Right cardiac atrium (tissue), 5 donors: ENCODE results near the gene DMRT3. TPM values are rescaled to one million over a fixed set of nuclear protein-coding genes. Genes with fewer than 3 reads are reported as not detected.
"Not testable (repeated sequence)": the region's sequence is repeated elsewhere in the genome, so short reads cannot be mapped to it uniquely, and the experiment has no call there.

Experiments used
- ATAC-seq, 2 donors: fragments of 200-7000 bp; cut with Tn5 transposase; one replicate each; pipeline versions ENCODE4 v1.8.0 to v1.9.1; 2020; ENCODE audit warnings: moderate library complexity in 2 of 2, mild to moderate bottlenecking in 1 of 2
- DNase-seq, 3 donors: peaks; one replicate each; pipeline ENCODE4 v3.0.0-alpha.2; 2020
- H3K27ac ChIP-seq: one replicate; pipeline ENCODE4 v1.5.1; 2013; ENCODE audit warnings: mild to moderate bottlenecking, low read length, control low read depth, moderate library complexity
- H3K27me3 ChIP-seq: one replicate; pipeline ENCODE4 v1.6.1; 2013; ENCODE audit not compliant: control insufficient read depth, insufficient read depth
- H3K4me1 ChIP-seq: one replicate; pipeline ENCODE4 v1.6.1; 2013; ENCODE audit warnings: low read length; ENCODE audit not compliant: control insufficient read depth, insufficient read depth
- H3K4me3 ChIP-seq: one replicate; pipeline ENCODE4 v1.5.1; 2013; ENCODE audit warnings: low read length, control low read depth
- H3K9me3 ChIP-seq: one replicate; pipeline ENCODE4 v1.6.1; 2013; ENCODE audit warnings: low read length; ENCODE audit not compliant: control insufficient read depth
- WGBS: extraction: QIAGEN DNeasy Blood & Tissue Kit; methylation state at CpG from one replicate; pipeline ENCODE4 v1.1.7; 2013; 5-methylcytosine and 5-hydroxymethylcytosine counted together
- intact Hi-C, 4 donors: fragments of 100-400 bp; cut with DNase I; formaldehyde crosslinking; loops; one replicate each; pipeline versions ENCODE4 v1.11.0 to v1.14.0; 2022 to 2023
- polyA plus RNA-seq: library from polyadenylated mRNA; stranded (reverse); fragments of 200-250 nt; gene quantifications from one replicate; pipeline ENCODE4 v1.2.3, GENCODE V29; 2013
- total RNA-seq, 4 donors: library from RNA; stranded (reverse); fragmentation: NEBNext Ultra II Directional; extraction: Animal tissue kit (Norgen Biotek cat#: 25700); gene quantifications; one replicate each; pipeline ENCODE4 v1.2.1, GENCODE V29; 2021
- donor health status: healthy with polysubstance abuse.
- donor health status: DM: no; HTN: yes; CAD: no.
- donor health status: DM: no; HTN: no; CAD: no.
- donor health status: DM: no; HTN: yes; CAD: no; lungs with severe emphysema.
- donor health status: DM: yes; HTN: yes; CAD: no.

DMRT3 gene
- total and polyA plus RNA-seq, 5 donors = not detected

DNA sequence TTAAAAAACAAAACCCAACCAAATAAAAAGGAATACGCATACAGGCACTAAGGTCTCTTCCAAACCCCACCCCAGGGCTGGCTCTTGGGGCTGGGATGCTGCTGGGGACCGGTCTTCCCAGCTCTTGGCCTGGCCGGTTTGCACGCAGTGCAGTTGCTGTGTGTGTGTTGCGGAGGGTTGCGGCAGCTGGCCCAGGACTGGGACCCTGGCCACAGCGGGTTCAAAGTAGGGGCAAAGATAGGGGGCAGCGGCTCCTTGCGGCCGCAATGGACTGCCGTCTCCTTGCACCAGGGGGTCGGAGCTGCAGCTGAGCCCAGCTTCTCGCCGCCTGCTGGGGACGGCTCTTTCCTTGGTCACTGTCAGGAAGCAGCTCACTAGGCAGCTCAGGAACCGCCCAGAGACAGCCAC, 5.0 kb downstream of the DMRT3 start:
- H3K27me3 ChIP-seq = peaks cover 4% of the 10 kb centered on the region

GRCh38 chr9:982394-983230, 6.2 kb downstream of the DMRT3 start:
- ATAC-seq (no peak), DNase-seq (no peak)
- no peaks in the 10 kb centered on the region for H3K9me3 ChIP-seq
- 49% methylated on average over 15 of the region's 15 CpGs for WGBS
- no peak overlapping the region for H3K27ac ChIP-seq
- no peaks in the 10 kb centered on the region for H3K4me1 ChIP-seq
- H3K27me3 ChIP-seq = peaks cover 4% of the 10 kb centered on the region
- intact Hi-C loops = no loop called here
- no peak overlapping the region for H3K4me3 ChIP-seq

More for the DNA sequence above, 5.0 kb downstream of the DMRT3 start:
- Histone ChIP-seq H3K9me3 (no peaks in the 10 kb centered on the region), H3K4me3 (no peak overlapping the region), H3K4me1 (no peaks in the 10 kb centered on the region), H3K27ac (no peak overlapping the region)
- ATAC-seq (no peak), DNase-seq (no peak)
- intact Hi-C loops = no loop called here
- 5% methylated on average over 16 of the region's 16 CpGs for WGBS

- DNase-seq (no peak), ATAC-seq (no peak)
- no peaks in the 10 kb centered on the region for H3K27me3 ChIP-seq
- intact Hi-C loops = no loop called here
- no peaks in the 10 kb centered on the region for H3K9me3 ChIP-seq
- H3K4me3 ChIP-seq = no peak overlapping the region
- H3K4me1 ChIP-seq = no peaks in the 10 kb centered on the region
- WGBS = 80% methylated on average over 4 of the region's 4 CpGs
- no peak overlapping the region for H3K27ac ChIP-seq
These were observed 17.6 kb downstream of the DMRT3 start for GRCh38 chr9:994005-994404.

GRCh38 chr9:995192-995591, 18.7 kb downstream of the DMRT3 start:
- DNase-seq (no peak), ATAC-seq (no peak)
- Histone ChIP-seq H3K9me3 (no peaks in the 10 kb centered on the region), H3K27ac (no peak overlapping the region), H3K27me3 (no peaks in the 10 kb centered on the region), H3K4me3 (no peak overlapping the region), H3K4me1 (no peaks in the 10 kb centered on the region)
- WGBS = 85% methylated on average over 4 of the region's 4 CpGs
- intact Hi-C loops = no loop called here

DNA sequence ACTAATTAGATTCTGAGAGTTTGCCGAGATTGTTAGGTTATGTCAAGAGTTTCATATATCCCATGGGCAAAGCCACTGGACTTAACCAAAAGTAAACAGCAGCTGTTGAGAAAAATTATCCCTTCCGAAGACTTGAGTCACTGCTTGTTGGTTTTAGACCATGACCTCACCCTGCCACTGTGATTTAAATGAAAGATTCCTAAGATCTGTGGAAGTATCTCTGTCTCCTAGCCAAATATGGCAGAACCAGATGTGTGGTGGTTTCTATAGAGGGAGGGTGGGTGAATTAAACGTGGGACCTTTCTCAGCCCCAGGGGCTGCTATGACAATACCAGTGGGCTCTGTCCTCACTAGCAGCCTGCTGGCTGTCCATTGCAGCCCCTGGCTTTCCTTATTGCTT, 19.3 kb downstream of the DMRT3 start:
- H3K4me1 ChIP-seq = no peaks in the 10 kb centered on the region
- intact Hi-C loops = no loop called here
- 40% methylated on average over 3 of the region's 3 CpGs for WGBS
- H3K9me3 ChIP-seq = no peaks in the 10 kb centered on the region
- no peak overlapping the region for H3K4me3 ChIP-seq
- no peaks in the 10 kb centered on the region for H3K27me3 ChIP-seq
- H3K27ac ChIP-seq = no peak overlapping the region
- no peak for DNase-seq
- no peak for ATAC-seq

DNA sequence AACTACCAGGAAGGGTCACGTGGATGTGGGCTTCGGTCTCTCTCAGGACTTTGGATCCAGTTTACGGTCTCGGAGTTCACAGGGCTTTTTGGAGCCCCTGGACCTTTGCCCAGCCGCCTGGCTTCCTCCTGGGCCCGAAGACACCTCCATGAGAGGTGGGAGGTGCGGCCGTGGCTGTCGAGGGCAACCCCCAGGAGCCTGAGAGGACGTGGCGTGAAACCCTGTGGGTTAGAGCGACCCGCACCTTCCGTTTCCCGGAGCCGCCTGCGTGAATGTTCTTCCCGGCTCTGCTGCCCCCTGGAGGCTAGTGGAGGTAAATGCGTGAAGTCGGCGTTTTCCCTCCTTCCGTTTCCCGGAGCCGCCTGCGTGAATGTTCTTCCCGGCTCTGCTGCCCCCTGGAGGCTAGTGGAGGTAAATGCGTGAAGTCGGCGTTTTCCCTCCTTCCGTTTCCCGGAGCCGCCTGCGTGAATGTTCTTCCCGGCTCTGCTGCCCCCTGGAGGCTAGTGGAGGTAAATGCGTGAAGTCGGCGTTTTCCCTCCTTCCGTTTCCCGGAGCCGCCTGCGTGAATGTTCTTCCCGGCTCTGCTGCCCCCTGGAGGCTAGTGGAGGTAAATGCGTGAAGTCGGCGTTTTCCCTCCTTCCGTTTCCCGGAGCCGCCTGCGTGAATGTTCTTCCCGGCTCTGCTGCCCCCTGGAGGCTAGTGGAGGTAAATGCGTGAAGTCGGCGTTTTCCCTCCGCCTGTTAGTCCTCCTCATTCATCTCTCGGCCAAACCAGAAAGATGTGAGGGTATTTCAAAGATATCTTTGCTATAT, 22.1 kb downstream of the DMRT3 start:
- H3K4me3 ChIP-seq, ATAC-seq, intact Hi-C loops, H3K27ac ChIP-seq, H3K4me1 ChIP-seq, H3K27me3 ChIP-seq, H3K9me3 ChIP-seq: not testable (repeated sequence)
- peak in 2 of 3 donors; percentile 48 to 54 for DNase-seq
- WGBS = 74% methylated on average over 28 of the region's 55 CpGs

- no peak for ATAC-seq
- no peaks in the 10 kb centered on the region for H3K4me1 ChIP-seq
- intact Hi-C loops = loop anchor here in 3 of 4 donors (10.0 kb wide), 2 partner anchors 107 to 657 kb away; no protein-coding TSS in a partner anchor
- WGBS = 89% methylated on average over 4 of the region's 4 CpGs
- H3K9me3 ChIP-seq = no peaks in the 10 kb centered on the region
- no peaks in the 10 kb centered on the region for H3K27me3 ChIP-seq
- no peak overlapping the region for H3K4me3 ChIP-seq
- no peak overlapping the region for H3K27ac ChIP-seq
- no peak for DNase-seq
These were observed 25.4 kb downstream of the DMRT3 start for GRCh38 chr9:1001838-1002237.

- Histone ChIP-seq H3K4me3 (no peak overlapping the region), H3K27ac (no peak overlapping the region), H3K9me3 (no peaks in the 10 kb centered on the region), H3K27me3 (no peaks in the 10 kb centered on the region), H3K4me1 (no peaks in the 10 kb centered on the region)
- 88% methylated on average over 2 of the region's 2 CpGs for WGBS
- ATAC-seq (no peak), DNase-seq (no peak)
- intact Hi-C loops = loop anchor here in 3 of 4 donors (10.0 kb wide), 2 partner anchors 108 to 658 kb away; no protein-coding TSS in a partner anchor
These were observed 26.2 kb downstream of the DMRT3 start for GRCh38 chr9:1002678-1003077.

GRCh38 chr9:1005043-1005667, 28.7 kb downstream of the DMRT3 start:
- H3K27me3 ChIP-seq = no peaks in the 10 kb centered on the region
- H3K9me3 ChIP-seq = no peaks in the 10 kb centered on the region
- no peak overlapping the region for H3K27ac ChIP-seq
- no peak for ATAC-seq
- H3K4me1 ChIP-seq = no peaks in the 10 kb centered on the region
- DNase-seq = no peak
- no peak overlapping the region for H3K4me3 ChIP-seq
- 56% methylated on average over 10 of the region's 10 CpGs for WGBS
- intact Hi-C loops = loop anchor here (5.0 to 10.0 kb wide), 3 partner anchors 110 to 660 kb away; no protein-coding TSS in a partner anchor

DNA sequence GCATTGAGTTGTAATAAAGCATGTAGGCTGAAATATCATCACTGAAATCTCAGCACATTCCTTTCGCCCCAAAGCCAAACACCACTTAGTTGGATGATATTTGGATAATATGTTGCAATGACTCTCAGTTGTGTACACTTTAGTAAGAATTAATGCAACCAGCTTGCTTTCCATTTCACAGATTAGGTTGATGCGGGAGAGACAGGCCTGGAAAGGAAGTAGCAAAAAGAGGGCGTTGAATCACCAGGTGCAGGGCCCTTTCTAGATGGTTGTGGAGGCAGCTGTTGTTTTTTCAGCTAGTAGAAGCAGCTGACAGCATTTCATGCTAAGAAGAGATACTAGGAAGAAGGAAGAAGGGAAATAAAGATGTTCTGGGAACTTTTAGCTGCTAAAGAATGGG, 30.9 kb downstream of the DMRT3 start:
- ATAC-seq (no peak), DNase-seq (no peak)
- 80% methylated on average over 3 of the region's 3 CpGs for WGBS
- no peaks in the 10 kb centered on the region for H3K4me1 ChIP-seq
- no peak overlapping the region for H3K27ac ChIP-seq
- intact Hi-C loops = loop anchor here (5.0 to 10.0 kb wide), 3 partner anchors 113 to 663 kb away; no protein-coding TSS in a partner anchor
- H3K4me3 ChIP-seq = no peak overlapping the region
- H3K9me3 ChIP-seq = no peaks in the 10 kb centered on the region
- H3K27me3 ChIP-seq = no peaks in the 10 kb centered on the region
